ENCODE results near the gene FERMT3. TPM values are rescaled to one million over a fixed set of nuclear protein-coding genes. Genes with fewer than 3 reads are reported as not detected.

FERMT3 gene
- polyA plus RNA-seq, 1 of the 3 experiments (the other 2 are of a cell fraction): 1.4 TPM

GRCh38 chr11:64245401-64245796 is 38.9 kb downstream of the FERMT3 start:
- peak overlapping the region; percentile 63 to 89 for H3K27ac ChIP-seq (ENCODE audit: low read depth in 2 of 2, low read length in 1 of 2)
- peaks cover 48% of the 10 kb centered on the region for H3K79me2 ChIP-seq (ENCODE audit: insufficient read depth)
- no peaks in the 10 kb centered on the region for H3K27me3 ChIP-seq (ENCODE audit: insufficient read depth)
- no peaks in the 10 kb centered on the region for H4K20me1 ChIP-seq (ENCODE audit: insufficient read depth)
- H3F3A ChIP-seq (replicated peaks; ENCODE audit: insufficient read depth): peaks cover 13% of the 10 kb centered on the region
- DNase-seq: no peak
- peak overlapping the region; percentile 72; the same call in 1 of the 2 replicates for H3K9ac ChIP-seq
- CTCF ChIA-PET: interaction anchor here (1.0 to 3.4 kb wide), 6 partner anchors 15 to 1084 kb away, joined by 3 to 20 read pairs (median 8); partner anchors contain the start of genes DNAJC4 and ESRRA
- WGBS (ENCODE audit: low lambda C conversion rate): 0% methylated on average over 5 of the region's 6 CpGs
- no peaks in the 10 kb centered on the region for H3K9me3 ChIP-seq
- POLR2A ChIA-PET: interaction anchor here (1.0 to 12.4 kb wide), 7 partner anchors 18 to 64 kb away, joined by 3 to 112 read pairs (median 3); partner anchors contain the start of gene ESRRA
- H2AFZ ChIP-seq (ENCODE audit: low read depth): no peak overlapping the region
- peak overlapping the region; percentile 75 to 98 for H3K4me3 ChIP-seq (ENCODE audit: low read depth in 2 of 2, low read length in 1 of 2)
- H3K4me1 ChIP-seq (ENCODE audit: control insufficient read depth in 1 of 2, insufficient read depth in 2 of 2, low read depth in 1 of 2, low read length in 1 of 2): peaks cover 10 to 39% of the 10 kb centered on the region in 2 experiments; a peak in 2 of 4 replicates
- H3K9me2 ChIP-seq: no peaks in the 10 kb centered on the region
- peak overlapping the region; percentile 77 for H3K4me2 ChIP-seq
- H3K36me3 ChIP-seq (replicated peaks in 1 of 2; ENCODE audit: control insufficient read depth in 1 of 2, insufficient read depth in 2 of 2, low read length in 1 of 2): peaks cover 10 to 14% of the 10 kb centered on the region in 2 experiments
- no peak for TF ChIP-seq NRF1 (IDR thresholded peaks at IDR 0.05; ENCODE audit: low read depth, low read length)
- TF ChIP-seq EP300 (IDR thresholded peaks at IDR 0.05; ENCODE audit: borderline replicate concordance in 1 of 2, low read depth in 1 of 2, low read length in 1 of 2): peak in 1 of 2 experiments; percentile 32; a peak in 1 of 4 replicates
- TF ChIP-seq FOXM1 (IDR thresholded peaks at IDR 0.05; ENCODE audit: low read depth): no peak
- no peak for TF ChIP-seq ELF1 (IDR thresholded peaks at IDR 0.05)
- TF ChIP-seq RXRA (IDR thresholded peaks at IDR 0.05; ENCODE audit: borderline replicate concordance, low read depth): no peak
- TF ChIP-seq ZBTB33 (IDR thresholded peaks at IDR 0.05; ENCODE audit: borderline replicate concordance, low read depth): no peak
- TF ChIP-seq TEAD4 (IDR thresholded peaks at IDR 0.05; ENCODE audit: borderline replicate concordance, insufficient read depth): 0 out of 2 replicates have a peak, but pooled peaks have one; percentile 15
- TF ChIP-seq FOXJ3 (CRISPR knock-in tag; IDR thresholded peaks at IDR 0.05): no peak
- TF ChIP-seq YY1 (IDR thresholded peaks at IDR 0.05; ENCODE audit: low read depth): no peak
- no peak for TF ChIP-seq JUND (IDR thresholded peaks at IDR 0.05)
- no peak for TF ChIP-seq TAF1 (IDR thresholded peaks at IDR 0.05; ENCODE audit: borderline replicate concordance, low read depth, low read length)
- TF ChIP-seq SMC3 (IDR thresholded peaks at IDR 0.05; ENCODE audit: low read depth, low read length): no peak
- TF ChIP-seq SIN3A (IDR thresholded peaks at IDR 0.05; ENCODE audit: borderline replicate concordance, low read depth, low read length): no peak
- TF ChIP-seq GATA2 (CRISPR knock-in tag; IDR thresholded peaks at IDR 0.05): no peak
- TF ChIP-seq IRF3 (IDR thresholded peaks at IDR 0.05; ENCODE audit: low read depth, low read length): no peak
- no peak for TF ChIP-seq CTCF (IDR thresholded peaks at IDR 0.05)
- no peak for TF ChIP-seq RAD21 (IDR thresholded peaks at IDR 0.05; ENCODE audit: low read length)
- 0 out of 2 replicates have a peak, but pooled peaks have one; percentile 16 for TF ChIP-seq NFIC (IDR thresholded peaks at IDR 0.05; ENCODE audit: borderline replicate concordance)
- no peak for TF ChIP-seq REST (IDR thresholded peaks at IDR 0.05; ENCODE audit: low read depth, low read length)
- TF ChIP-seq EZH2phosphoT487 (IDR thresholded peaks at IDR 0.05; ENCODE audit: borderline replicate concordance, low read depth): no peak
- no peak for TF ChIP-seq RCOR1 (IDR thresholded peaks at IDR 0.05; ENCODE audit: low read length)
- no peak for TF ChIP-seq USF2 (IDR thresholded peaks at IDR 0.05; ENCODE audit: borderline replicate concordance, low read depth, low read length)
- no peak for TF ChIP-seq MAX (IDR thresholded peaks at IDR 0.05; ENCODE audit: low read depth)
- TF ChIP-seq MXI1 (IDR thresholded peaks at IDR 0.05; ENCODE audit: low read depth, low read length): no peak; the same call in 1 of the 2 replicates

All from SK-N-SH (cell line).